SK-N-SH (cell line): ENCODE data around the gene KLHDC8B. TPM values are rescaled to one million over a fixed set of nuclear protein-coding genes. Genes with fewer than 3 reads are reported as not detected.
A peak's percentile ranks its signal among the peaks of the same experiment; 100 is the strongest.

Experiments
- CTCF ChIA-PET: fragments of 300-600, 350-600 bp; formaldehyde crosslinking; extraction: SDS; loops from one replicate; lab custom pipeline; 2021; lab: Yijun Ruan, JAX
- POLR2A ChIA-PET: fragments of 350-600 bp; sonication (Branson Sonifier 250); formaldehyde crosslinking; extraction: SDS; loops from one replicate; lab custom pipeline; 2020; ENCODE audit warnings: antibody characterized with exemption, inconsistent platforms; lab: Yijun Ruan, JAX
- DNase-seq: peaks from one replicate; pipeline ENCODE4 v3.0.0; 2012
- H2AFZ ChIP-seq: fragments of 200-600 bp; sonication (generic); 2 replicates; pipeline ENCODE4 v1.8.1; 2016; ENCODE audit warnings: antibody characterized with exemption, mild to moderate bottlenecking, low read depth
- H3F3A ChIP-seq: fragments of 200-600 bp; sonication (generic); replicated peaks from 2 replicates; pipeline ENCODE3; 2016; ENCODE audit warnings: antibody characterized with exemption, mild to moderate bottlenecking; ENCODE audit not compliant: insufficient read depth
- H3K27ac ChIP-seq, 2 experiments: fragments of 200-500 bp in 1 of 2; fragments of 200-600 bp in 1 of 2; sonication (Bioruptor generic) in 1 of 2; sonication (generic), shearing (Covaris generic) in 1 of 2; 2 replicates each; pipeline versions ENCODE4 v1.5.1 to v1.6.1; 2014 to 2016; ENCODE audit warnings: low read depth in 2 of 2, inconsistent platforms in 1 of 2, low read length in 1 of 2, mild to moderate bottlenecking in 1 of 2, mixed read lengths in 1 of 2
- H3K27me3 ChIP-seq: fragments of 200-600 bp; sonication (generic), shearing (Covaris generic); 2 replicates; pipeline ENCODE4 v1.6.1; 2016; ENCODE audit warnings: mixed run types; ENCODE audit not compliant: insufficient read depth
- H3K36me3 ChIP-seq, 2 experiments: fragments of 200-500 bp in 1 of 2; fragments of 200-600 bp in 1 of 2; sonication (Bioruptor generic) in 1 of 2; sonication (generic) in 1 of 2; replicated peaks in 1 of 2; 2 replicates each; pipeline versions ENCODE3 to v1.5.1; 2014 to 2016; ENCODE audit warnings: low read length in 1 of 2, mild to moderate bottlenecking in 1 of 2; ENCODE audit not compliant: insufficient read depth in 2 of 2, control insufficient read depth in 1 of 2
- H3K4me1 ChIP-seq, 2 experiments: fragments of 200-500 bp in 1 of 2; fragments of 200-600 bp in 1 of 2; sonication (Bioruptor generic) in 1 of 2; sonication (generic), shearing (Covaris generic) in 1 of 2; 2 replicates each; pipeline versions ENCODE4 v1.5.1 to v1.6.1; 2014 to 2016; ENCODE audit warnings: low read depth in 1 of 2, low read length in 1 of 2, mixed run types in 1 of 2; ENCODE audit not compliant: insufficient read depth in 2 of 2, control insufficient read depth in 1 of 2
- H3K4me2 ChIP-seq: fragments of 200-600 bp; sonication (generic), shearing (Covaris generic); 2 replicates; pipeline ENCODE4 v1.6.1; 2017; ENCODE audit warnings: mixed run types
- H3K4me3 ChIP-seq, 2 experiments: fragments of 200-500 bp in 1 of 2; fragments of 200-600 bp in 1 of 2; sonication (Bioruptor generic) in 1 of 2; sonication (generic), shearing (Covaris generic) in 1 of 2; 2 replicates each; pipeline versions ENCODE4 v1.5.1 to v1.8.1; 2014 to 2016; ENCODE audit warnings: low read depth in 2 of 2, inconsistent platforms in 1 of 2, low read length in 1 of 2, mild to moderate bottlenecking in 1 of 2, mixed read lengths in 1 of 2, moderate library complexity in 1 of 2
- H3K79me2 ChIP-seq: fragments of 200-600 bp; sonication (generic); 2 replicates; pipeline ENCODE4 v1.8.1; 2017; ENCODE audit warnings: mild to moderate bottlenecking; ENCODE audit not compliant: insufficient read depth
- H3K9ac ChIP-seq: fragments of 200-600 bp; sonication (generic); 2 replicates; pipeline ENCODE4 v1.6.1; 2017; ENCODE audit warnings: mixed run types
- H3K9me2 ChIP-seq: fragments of 200-600 bp; sonication (generic); 2 replicates; pipeline ENCODE4 v1.6.1; 2017; ENCODE audit warnings: mixed run types
- H3K9me3 ChIP-seq: fragments of 200-600 bp; sonication (generic); 2 replicates; pipeline ENCODE4 v1.6.1; 2017; ENCODE audit warnings: mixed run types, mild to moderate bottlenecking, moderate library complexity
- H4K20me1 ChIP-seq: fragments of 200-600 bp; sonication (generic); 2 replicates; pipeline ENCODE4 v1.6.1; 2017; ENCODE audit warnings: mild to moderate bottlenecking, mixed run types; ENCODE audit not compliant: insufficient read depth
- CHD2 ChIP-seq: fragments of 150-350 bp; IDR thresholded peaks from 2 replicates; pipeline ENCODE4 v1.6.1; 2018; ENCODE audit warnings: low read length; ENCODE audit not compliant: partially characterized antibody
- ELF1 ChIP-seq: IDR thresholded peaks from 2 replicates; pipeline ENCODE4 v1.4.0; 2012
- FOSL2 ChIP-seq: IDR thresholded peaks from 2 replicates; pipeline ENCODE4 v1.4.0; 2012; ENCODE audit warnings: low read depth, mild to moderate bottlenecking, moderate library complexity, borderline replicate concordance
- FOXM1 ChIP-seq: IDR thresholded peaks from 2 replicates; pipeline ENCODE4 v1.4.0; 2012; ENCODE audit warnings: low read depth, mild to moderate bottlenecking
- GATA2 ChIP-seq: sonication (generic); formaldehyde crosslinking; IDR thresholded peaks from 2 replicates; pipeline ENCODE4 v1.5.0; 2020; ENCODE audit warnings: mild to moderate bottlenecking, missing genetic modification reagents
- NFIC ChIP-seq: IDR thresholded peaks from 2 replicates; pipeline ENCODE4 v1.4.0; 2012; ENCODE audit warnings: borderline replicate concordance
- POLR2AphosphoS5 ChIP-seq: IDR thresholded peaks from 2 replicates; pipeline ENCODE4 v1.6.1; 2012; ENCODE audit warnings: low read depth, low read length
- RAD21 ChIP-seq: IDR thresholded peaks from 2 replicates; pipeline ENCODE4 v1.6.1; 2012; ENCODE audit warnings: mild to moderate bottlenecking, low read length
- RCOR1 ChIP-seq: fragments of 150-350 bp; IDR thresholded peaks from 2 replicates; pipeline ENCODE4 v1.6.1; 2017; ENCODE audit warnings: antibody characterized with exemption, low read length
- RFX5 ChIP-seq: IDR thresholded peaks from 2 replicates; pipeline ENCODE4 v1.6.1; 2012; ENCODE audit warnings: mild to moderate bottlenecking, improper control_type of control experiment, low read length
- RXRA ChIP-seq: IDR thresholded peaks from 2 replicates; pipeline ENCODE4 v1.4.0; 2012; ENCODE audit warnings: low read depth, mild to moderate bottlenecking, borderline replicate concordance
- TAF1 ChIP-seq: IDR thresholded peaks from 2 replicates; pipeline ENCODE4 v1.6.1; 2012; ENCODE audit warnings: low read depth, mild to moderate bottlenecking, low read length, moderate library complexity, borderline replicate concordance
- TCF12 ChIP-seq: IDR thresholded peaks from 2 replicates; pipeline ENCODE4 v1.4.0; 2012
- YY1 ChIP-seq: IDR thresholded peaks from 2 replicates; pipeline ENCODE4 v1.4.0; 2012; ENCODE audit warnings: low read depth, mild to moderate bottlenecking
- WGBS: methylation state at CpG from one replicate; pipeline ENCODE4 v1.1.6; 2017; ENCODE audit warnings: low lambda C conversion rate; 5-methylcytosine and 5-hydroxymethylcytosine counted together
- polyA plus RNA-seq, 3 experiments: library from polyadenylated mRNA; depleted of rRNA; stranded (reverse); fragments of >200 nt; gene quantifications; 2 replicates each; pipeline ENCODE4 v1.2.3, GENCODE V29; 2012
- TF ChIP-seq, protein P1 (sequence below): fragments of 200-600 bp; sonication (generic); IDR thresholded peaks from 2 replicates; pipeline ENCODE4 v1.6.1; 2017; ENCODE audit warnings: antibody characterized with exemption, mild to moderate bottlenecking, moderate library complexity
- TF ChIP-seq, protein P2 (sequence below): fragments of 150-350 bp; IDR thresholded peaks from 2 replicates; pipeline ENCODE4 v1.6.1; 2017; ENCODE audit warnings: antibody characterized with exemption, low read length, low read depth, borderline replicate concordance
- TF ChIP-seq, protein P3 (sequence below): IDR thresholded peaks from 2 replicates; pipeline ENCODE4 v1.4.0; 2012; ENCODE audit warnings: low read depth, borderline replicate concordance
- TF ChIP-seq, protein P4 (sequence below): IDR thresholded peaks from 2 replicates; pipeline ENCODE4; 2012
- TF ChIP-seq, protein P5 (sequence below): IDR thresholded peaks from 2 replicates; pipeline ENCODE4 v1.4.0; 2012; ENCODE audit warnings: low read depth
- TF ChIP-seq, protein P6 (sequence below): IDR thresholded peaks from 2 replicates; pipeline ENCODE4 v1.6.1; 2012; ENCODE audit warnings: mild to moderate bottlenecking, low read depth, low read length, moderate library complexity

The KLHDC8B gene
- polyA plus RNA-seq, 1 of the 3 experiments (the other 2 are of a cell fraction): 35.3 TPM

DNA sequence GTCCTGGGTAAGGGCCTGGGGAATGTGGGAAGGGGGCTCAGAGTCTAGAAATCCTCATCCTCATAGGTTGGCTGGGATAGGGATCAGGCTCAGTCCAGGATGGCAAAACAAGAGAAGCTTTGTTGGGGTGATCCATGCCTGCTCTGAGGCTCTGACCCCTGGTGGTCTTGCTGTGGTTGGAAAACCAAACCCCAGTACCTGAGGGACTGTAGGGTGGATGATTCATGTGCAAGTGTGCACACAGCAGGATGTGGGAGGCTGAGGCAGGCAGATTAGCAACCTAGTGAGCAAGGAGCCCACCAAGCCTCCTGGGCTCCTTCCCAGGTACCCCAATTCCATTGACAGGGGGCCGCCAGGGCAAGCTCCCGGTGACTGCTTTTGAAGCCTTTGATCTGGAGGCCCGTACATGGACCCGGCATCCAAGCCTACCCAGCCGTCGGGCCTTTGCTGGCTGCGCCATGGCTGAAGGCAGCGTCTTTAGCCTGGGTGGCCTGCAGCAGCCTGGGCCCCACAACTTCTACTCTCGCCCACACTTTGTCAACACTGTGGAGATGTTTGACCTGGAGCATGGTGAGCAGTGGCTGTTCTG, 3.1 kb downstream of the KLHDC8B start:
- POLR2A ChIA-PET: interaction anchor here (1.1 to 2.2 kb wide), 2 partner anchors 102 to 275 kb away, joined by 3 to 13 read pairs; partner anchors contain the start of gene C3orf62
- no peak for TF ChIP-seq TCF12
- TF ChIP-seq POLR2AphosphoS5: no peak
- no peak for TF ChIP-seq FOSL2
- TF ChIP-seq RFX5: no peak
- no peak for TF ChIP-seq YY1
- no peak for TF ChIP-seq RXRA
- TF ChIP-seq, protein P1, sequence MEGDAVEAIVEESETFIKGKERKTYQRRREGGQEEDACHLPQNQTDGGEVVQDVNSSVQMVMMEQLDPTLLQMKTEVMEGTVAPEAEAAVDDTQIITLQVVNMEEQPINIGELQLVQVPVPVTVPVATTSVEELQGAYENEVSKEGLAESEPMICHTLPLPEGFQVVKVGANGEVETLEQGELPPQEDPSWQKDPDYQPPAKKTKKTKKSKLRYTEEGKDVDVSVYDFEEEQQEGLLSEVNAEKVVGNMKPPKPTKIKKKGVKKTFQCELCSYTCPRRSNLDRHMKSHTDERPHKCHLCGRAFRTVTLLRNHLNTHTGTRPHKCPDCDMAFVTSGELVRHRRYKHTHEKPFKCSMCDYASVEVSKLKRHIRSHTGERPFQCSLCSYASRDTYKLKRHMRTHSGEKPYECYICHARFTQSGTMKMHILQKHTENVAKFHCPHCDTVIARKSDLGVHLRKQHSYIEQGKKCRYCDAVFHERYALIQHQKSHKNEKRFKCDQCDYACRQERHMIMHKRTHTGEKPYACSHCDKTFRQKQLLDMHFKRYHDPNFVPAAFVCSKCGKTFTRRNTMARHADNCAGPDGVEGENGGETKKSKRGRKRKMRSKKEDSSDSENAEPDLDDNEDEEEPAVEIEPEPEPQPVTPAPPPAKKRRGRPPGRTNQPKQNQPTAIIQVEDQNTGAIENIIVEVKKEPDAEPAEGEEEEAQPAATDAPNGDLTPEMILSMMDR: no peak
- no peak for TF ChIP-seq TAF1
- TF ChIP-seq RCOR1: no peak
- TF ChIP-seq CHD2: no peak
- TF ChIP-seq ELF1: no peak
- no peak for TF ChIP-seq NFIC
- TF ChIP-seq RAD21: no peak
- no peak for TF ChIP-seq FOXM1
- TF ChIP-seq, protein P2, sequence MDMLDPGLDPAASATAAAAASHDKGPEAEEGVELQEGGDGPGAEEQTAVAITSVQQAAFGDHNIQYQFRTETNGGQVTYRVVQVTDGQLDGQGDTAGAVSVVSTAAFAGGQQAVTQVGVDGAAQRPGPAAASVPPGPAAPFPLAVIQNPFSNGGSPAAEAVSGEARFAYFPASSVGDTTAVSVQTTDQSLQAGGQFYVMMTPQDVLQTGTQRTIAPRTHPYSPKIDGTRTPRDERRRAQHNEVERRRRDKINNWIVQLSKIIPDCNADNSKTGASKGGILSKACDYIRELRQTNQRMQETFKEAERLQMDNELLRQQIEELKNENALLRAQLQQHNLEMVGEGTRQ: no peak
- TF ChIP-seq, protein P3, sequence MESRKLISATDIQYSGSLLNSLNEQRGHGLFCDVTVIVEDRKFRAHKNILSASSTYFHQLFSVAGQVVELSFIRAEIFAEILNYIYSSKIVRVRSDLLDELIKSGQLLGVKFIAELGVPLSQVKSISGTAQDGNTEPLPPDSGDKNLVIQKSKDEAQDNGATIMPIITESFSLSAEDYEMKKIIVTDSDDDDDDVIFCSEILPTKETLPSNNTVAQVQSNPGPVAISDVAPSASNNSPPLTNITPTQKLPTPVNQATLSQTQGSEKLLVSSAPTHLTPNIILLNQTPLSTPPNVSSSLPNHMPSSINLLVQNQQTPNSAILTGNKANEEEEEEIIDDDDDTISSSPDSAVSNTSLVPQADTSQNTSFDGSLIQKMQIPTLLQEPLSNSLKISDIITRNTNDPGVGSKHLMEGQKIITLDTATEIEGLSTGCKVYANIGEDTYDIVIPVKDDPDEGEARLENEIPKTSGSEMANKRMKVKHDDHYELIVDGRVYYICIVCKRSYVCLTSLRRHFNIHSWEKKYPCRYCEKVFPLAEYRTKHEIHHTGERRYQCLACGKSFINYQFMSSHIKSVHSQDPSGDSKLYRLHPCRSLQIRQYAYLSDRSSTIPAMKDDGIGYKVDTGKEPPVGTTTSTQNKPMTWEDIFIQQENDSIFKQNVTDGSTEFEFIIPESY: no peak
- TF ChIP-seq, protein P4, sequence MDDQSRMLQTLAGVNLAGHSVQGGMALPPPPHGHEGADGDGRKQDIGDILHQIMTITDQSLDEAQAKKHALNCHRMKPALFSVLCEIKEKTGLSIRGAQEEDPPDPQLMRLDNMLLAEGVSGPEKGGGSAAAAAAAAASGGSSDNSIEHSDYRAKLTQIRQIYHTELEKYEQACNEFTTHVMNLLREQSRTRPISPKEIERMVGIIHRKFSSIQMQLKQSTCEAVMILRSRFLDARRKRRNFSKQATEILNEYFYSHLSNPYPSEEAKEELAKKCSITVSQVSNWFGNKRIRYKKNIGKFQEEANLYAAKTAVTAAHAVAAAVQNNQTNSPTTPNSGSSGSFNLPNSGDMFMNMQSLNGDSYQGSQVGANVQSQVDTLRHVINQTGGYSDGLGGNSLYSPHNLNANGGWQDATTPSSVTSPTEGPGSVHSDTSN: no peak
- no peak for TF ChIP-seq GATA2
- TF ChIP-seq, protein P5, sequence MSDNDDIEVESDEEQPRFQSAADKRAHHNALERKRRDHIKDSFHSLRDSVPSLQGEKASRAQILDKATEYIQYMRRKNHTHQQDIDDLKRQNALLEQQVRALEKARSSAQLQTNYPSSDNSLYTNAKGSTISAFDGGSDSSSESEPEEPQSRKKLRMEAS: no peak
- TF ChIP-seq, protein P6, sequence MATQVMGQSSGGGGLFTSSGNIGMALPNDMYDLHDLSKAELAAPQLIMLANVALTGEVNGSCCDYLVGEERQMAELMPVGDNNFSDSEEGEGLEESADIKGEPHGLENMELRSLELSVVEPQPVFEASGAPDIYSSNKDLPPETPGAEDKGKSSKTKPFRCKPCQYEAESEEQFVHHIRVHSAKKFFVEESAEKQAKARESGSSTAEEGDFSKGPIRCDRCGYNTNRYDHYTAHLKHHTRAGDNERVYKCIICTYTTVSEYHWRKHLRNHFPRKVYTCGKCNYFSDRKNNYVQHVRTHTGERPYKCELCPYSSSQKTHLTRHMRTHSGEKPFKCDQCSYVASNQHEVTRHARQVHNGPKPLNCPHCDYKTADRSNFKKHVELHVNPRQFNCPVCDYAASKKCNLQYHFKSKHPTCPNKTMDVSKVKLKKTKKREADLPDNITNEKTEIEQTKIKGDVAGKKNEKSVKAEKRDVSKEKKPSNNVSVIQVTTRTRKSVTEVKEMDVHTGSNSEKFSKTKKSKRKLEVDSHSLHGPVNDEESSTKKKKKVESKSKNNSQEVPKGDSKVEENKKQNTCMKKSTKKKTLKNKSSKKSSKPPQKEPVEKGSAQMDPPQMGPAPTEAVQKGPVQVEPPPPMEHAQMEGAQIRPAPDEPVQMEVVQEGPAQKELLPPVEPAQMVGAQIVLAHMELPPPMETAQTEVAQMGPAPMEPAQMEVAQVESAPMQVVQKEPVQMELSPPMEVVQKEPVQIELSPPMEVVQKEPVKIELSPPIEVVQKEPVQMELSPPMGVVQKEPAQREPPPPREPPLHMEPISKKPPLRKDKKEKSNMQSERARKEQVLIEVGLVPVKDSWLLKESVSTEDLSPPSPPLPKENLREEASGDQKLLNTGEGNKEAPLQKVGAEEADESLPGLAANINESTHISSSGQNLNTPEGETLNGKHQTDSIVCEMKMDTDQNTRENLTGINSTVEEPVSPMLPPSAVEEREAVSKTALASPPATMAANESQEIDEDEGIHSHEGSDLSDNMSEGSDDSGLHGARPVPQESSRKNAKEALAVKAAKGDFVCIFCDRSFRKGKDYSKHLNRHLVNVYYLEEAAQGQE: no peak
- CTCF ChIA-PET: interaction anchor here (1.4 kb wide), 1 partner anchor 165 kb away, joined by 3 read pairs; the partner anchor contains the start of gene USP4
- no peaks in the 10 kb centered on the region for H3K9me3 ChIP-seq
- H3K27ac ChIP-seq: peak overlapping the region; percentile 70 to 99; a peak in 3 of 4 replicates
- H2AFZ ChIP-seq: no peak overlapping the region
- no peaks in the 10 kb centered on the region for H3K27me3 ChIP-seq
- H3F3A ChIP-seq: no peaks in the 10 kb centered on the region
- peak overlapping the region in 1 of 2 experiments; percentile 90; a peak in 1 of 4 replicates for H3K4me3 ChIP-seq
- no peak overlapping the region for H3K9ac ChIP-seq
- peak overlapping the region; percentile 98; the same call in 1 of the 2 replicates for H3K4me2 ChIP-seq
- H3K4me1 ChIP-seq: peaks cover 11 to 64% of the 10 kb centered on the region in 2 experiments
- 100% methylated on average over 2 of the region's 9 CpGs for WGBS
- peaks cover 0 to 21% of the 10 kb centered on the region in 2 experiments for H3K36me3 ChIP-seq
- no peaks in the 10 kb centered on the region for H4K20me1 ChIP-seq
- H3K9me2 ChIP-seq: no peaks in the 10 kb centered on the region
- peaks cover 25% of the 10 kb centered on the region for H3K79me2 ChIP-seq
- no peak for DNase-seq
